ENCODE data around the gene FAM241B.

- TF ChIP-seq CTCF (IDR thresholded peaks at IDR 0.05): no peak
- no peak for TF ChIP-seq POLR2A (IDR thresholded peaks at IDR 0.05)
These were observed 10.4 kb upstream of the FAM241B start for GRCh38 chr10:69619626-69620025.

Measured in lower leg skin (tissue), 3 donors.